HEK293 (cell line): ENCODE results near the gene SF3B3.

Experiments
- CTCF ChIP-seq: fragments of 450-650 bp; formaldehyde crosslinking; IDR thresholded peaks from 2 replicates; pipeline ENCODE4 v1.5.1; 2016; ENCODE audit warnings: missing biosample characterization, missing genetic modification characterization
- ZBTB20 ChIP-seq: fragments of 450-650 bp; formaldehyde crosslinking; IDR thresholded peaks from 2 replicates; pipeline ENCODE4 v1.5.1; 2016; ENCODE audit warnings: missing biosample characterization, missing genetic modification characterization
- ZNF23 ChIP-seq: fragments of 450-650 bp; formaldehyde crosslinking; IDR thresholded peaks from 2 replicates; pipeline ENCODE4 v1.5.1; 2016; ENCODE audit warnings: missing biosample characterization, missing genetic modification characterization, borderline replicate concordance
- ZNF274 ChIP-seq, 2 experiments: fragments of 200-500 bp in 1 of 2; fragments of 450-650 bp in 1 of 2; sonication (Bioruptor generic) in 1 of 2; formaldehyde crosslinking in 1 of 2; IDR thresholded peaks; 2 replicates each; pipeline versions ENCODE4 v1.5.1 to v1.6.1; 2014 to 2016; ENCODE audit warnings: borderline replicate concordance in 1 of 2, inconsistent platforms in 1 of 2, low read length in 1 of 2, missing biosample characterization in 1 of 2, missing genetic modification characterization in 1 of 2
- ZNF76 ChIP-seq: fragments of 450-650 bp; formaldehyde crosslinking; IDR thresholded peaks from 2 replicates; pipeline ENCODE4; 2016; ENCODE audit warnings: low read depth, missing biosample characterization, missing genetic modification characterization, borderline replicate concordance
- TF ChIP-seq, protein P1 (sequence below): fragments of 450-650 bp; formaldehyde crosslinking; IDR thresholded peaks from 2 replicates; pipeline ENCODE4 v1.5.1; 2016; ENCODE audit warnings: missing biosample characterization, missing genetic modification characterization

- TF ChIP-seq CTCF (tag by site-specific recombination) (no peak), ZNF23 (no peak), ZBTB20 (no peak), ZNF274 (IDR thresholded peaks at IDR 0.05; ENCODE audit: low read length) (no peak), ZNF274 (tag by site-specific recombination; IDR thresholded peaks at IDR 0.05; ENCODE audit: borderline replicate concordance) (no peak), ZNF76 (tag by site-specific recombination) (no peak)
- TF ChIP-seq, protein P1, sequence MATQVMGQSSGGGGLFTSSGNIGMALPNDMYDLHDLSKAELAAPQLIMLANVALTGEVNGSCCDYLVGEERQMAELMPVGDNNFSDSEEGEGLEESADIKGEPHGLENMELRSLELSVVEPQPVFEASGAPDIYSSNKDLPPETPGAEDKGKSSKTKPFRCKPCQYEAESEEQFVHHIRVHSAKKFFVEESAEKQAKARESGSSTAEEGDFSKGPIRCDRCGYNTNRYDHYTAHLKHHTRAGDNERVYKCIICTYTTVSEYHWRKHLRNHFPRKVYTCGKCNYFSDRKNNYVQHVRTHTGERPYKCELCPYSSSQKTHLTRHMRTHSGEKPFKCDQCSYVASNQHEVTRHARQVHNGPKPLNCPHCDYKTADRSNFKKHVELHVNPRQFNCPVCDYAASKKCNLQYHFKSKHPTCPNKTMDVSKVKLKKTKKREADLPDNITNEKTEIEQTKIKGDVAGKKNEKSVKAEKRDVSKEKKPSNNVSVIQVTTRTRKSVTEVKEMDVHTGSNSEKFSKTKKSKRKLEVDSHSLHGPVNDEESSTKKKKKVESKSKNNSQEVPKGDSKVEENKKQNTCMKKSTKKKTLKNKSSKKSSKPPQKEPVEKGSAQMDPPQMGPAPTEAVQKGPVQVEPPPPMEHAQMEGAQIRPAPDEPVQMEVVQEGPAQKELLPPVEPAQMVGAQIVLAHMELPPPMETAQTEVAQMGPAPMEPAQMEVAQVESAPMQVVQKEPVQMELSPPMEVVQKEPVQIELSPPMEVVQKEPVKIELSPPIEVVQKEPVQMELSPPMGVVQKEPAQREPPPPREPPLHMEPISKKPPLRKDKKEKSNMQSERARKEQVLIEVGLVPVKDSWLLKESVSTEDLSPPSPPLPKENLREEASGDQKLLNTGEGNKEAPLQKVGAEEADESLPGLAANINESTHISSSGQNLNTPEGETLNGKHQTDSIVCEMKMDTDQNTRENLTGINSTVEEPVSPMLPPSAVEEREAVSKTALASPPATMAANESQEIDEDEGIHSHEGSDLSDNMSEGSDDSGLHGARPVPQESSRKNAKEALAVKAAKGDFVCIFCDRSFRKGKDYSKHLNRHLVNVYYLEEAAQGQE = no peak
Measured at GRCh38 chr16:70529051-70529777, 5.6 kb downstream of the SF3B3 start.
